ENCODE data around the gene GKN1.

GRCh38 chr2:69001879-69002278 lies 27.4 kb downstream of the GKN1 start:
- TF ChIP-seq CTCF (conservative IDR thresholded peaks at IDR 0.05; ENCODE audit: low read depth, low read length) (no peak), EZH2 (IDR thresholded peaks at IDR 0.05; ENCODE audit: borderline replicate concordance, low read depth, low read length, poor library complexity, severe bottlenecking) (no peak)

All from A673 (cell line).